ENCODE results near the gene LEFTY1.

LEFTY1 gene

DNA sequence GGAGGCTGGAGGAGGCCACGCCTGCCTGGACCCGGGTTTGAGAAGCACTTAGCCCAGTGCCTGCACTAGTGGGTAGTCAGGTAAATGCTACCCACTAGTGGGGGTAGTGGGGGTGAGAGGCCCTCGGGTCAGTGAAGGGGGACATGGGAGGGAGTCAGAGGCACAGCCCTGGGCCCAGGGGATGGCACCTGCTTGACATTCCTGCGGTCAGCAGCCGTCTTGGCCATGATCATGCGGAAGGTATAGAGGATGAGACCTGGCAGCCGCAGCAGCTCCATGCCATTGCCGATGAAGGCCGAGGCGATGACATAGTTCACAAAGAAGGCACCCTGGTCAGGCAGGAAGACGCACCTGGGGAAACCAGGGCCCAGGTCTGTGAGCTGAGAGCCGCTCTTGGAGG lies 35.5 kb downstream of the LEFTY1 start:
- no peaks in the 10 kb centered on the region for H3K27me3 ChIP-seq (ENCODE audit: control insufficient read depth, low read length)
- H3K9me2 ChIP-seq (replicated peaks; ENCODE audit: control insufficient read depth, low read length), result no peaks in the 10 kb centered on the region
- no peaks in the 10 kb centered on the region for H3K36me3 ChIP-seq (ENCODE audit: control insufficient read depth, low read length)
- H3K4me3 ChIP-seq (ENCODE audit: low read length), result no peak overlapping the region
- H4K20me1 ChIP-seq (ENCODE audit: control insufficient read depth, insufficient read depth, low read depth, low read length), result no peaks in the 10 kb centered on the region
- no peak overlapping the region for H3K4me2 ChIP-seq (ENCODE audit: low read length)
- TF ChIP-seq, protein P1, sequence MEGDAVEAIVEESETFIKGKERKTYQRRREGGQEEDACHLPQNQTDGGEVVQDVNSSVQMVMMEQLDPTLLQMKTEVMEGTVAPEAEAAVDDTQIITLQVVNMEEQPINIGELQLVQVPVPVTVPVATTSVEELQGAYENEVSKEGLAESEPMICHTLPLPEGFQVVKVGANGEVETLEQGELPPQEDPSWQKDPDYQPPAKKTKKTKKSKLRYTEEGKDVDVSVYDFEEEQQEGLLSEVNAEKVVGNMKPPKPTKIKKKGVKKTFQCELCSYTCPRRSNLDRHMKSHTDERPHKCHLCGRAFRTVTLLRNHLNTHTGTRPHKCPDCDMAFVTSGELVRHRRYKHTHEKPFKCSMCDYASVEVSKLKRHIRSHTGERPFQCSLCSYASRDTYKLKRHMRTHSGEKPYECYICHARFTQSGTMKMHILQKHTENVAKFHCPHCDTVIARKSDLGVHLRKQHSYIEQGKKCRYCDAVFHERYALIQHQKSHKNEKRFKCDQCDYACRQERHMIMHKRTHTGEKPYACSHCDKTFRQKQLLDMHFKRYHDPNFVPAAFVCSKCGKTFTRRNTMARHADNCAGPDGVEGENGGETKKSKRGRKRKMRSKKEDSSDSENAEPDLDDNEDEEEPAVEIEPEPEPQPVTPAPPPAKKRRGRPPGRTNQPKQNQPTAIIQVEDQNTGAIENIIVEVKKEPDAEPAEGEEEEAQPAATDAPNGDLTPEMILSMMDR (IDR thresholded peaks at IDR 0.05; ENCODE audit: low read depth, low read length, poor library complexity, severe bottlenecking), result no peak
- TF ChIP-seq EZH2phosphoT487 (IDR thresholded peaks at IDR 0.05; ENCODE audit: borderline replicate concordance, low read length), result no peak
- no peaks in the 10 kb centered on the region for H3K9me3 ChIP-seq (ENCODE audit: control insufficient read depth, insufficient read depth, low read length)
- H3K27ac ChIP-seq (ENCODE audit: low read depth, low read length), result no peak overlapping the region
- no peaks in the 10 kb centered on the region for H3K79me2 ChIP-seq (ENCODE audit: control insufficient read depth, low read length)
- peaks cover 4% of the 10 kb centered on the region for H3K4me1 ChIP-seq (ENCODE audit: control insufficient read depth, low read length)
- no peaks in the 10 kb centered on the region for H3F3A ChIP-seq (ENCODE audit: control insufficient read depth, insufficient read depth)

DNA sequence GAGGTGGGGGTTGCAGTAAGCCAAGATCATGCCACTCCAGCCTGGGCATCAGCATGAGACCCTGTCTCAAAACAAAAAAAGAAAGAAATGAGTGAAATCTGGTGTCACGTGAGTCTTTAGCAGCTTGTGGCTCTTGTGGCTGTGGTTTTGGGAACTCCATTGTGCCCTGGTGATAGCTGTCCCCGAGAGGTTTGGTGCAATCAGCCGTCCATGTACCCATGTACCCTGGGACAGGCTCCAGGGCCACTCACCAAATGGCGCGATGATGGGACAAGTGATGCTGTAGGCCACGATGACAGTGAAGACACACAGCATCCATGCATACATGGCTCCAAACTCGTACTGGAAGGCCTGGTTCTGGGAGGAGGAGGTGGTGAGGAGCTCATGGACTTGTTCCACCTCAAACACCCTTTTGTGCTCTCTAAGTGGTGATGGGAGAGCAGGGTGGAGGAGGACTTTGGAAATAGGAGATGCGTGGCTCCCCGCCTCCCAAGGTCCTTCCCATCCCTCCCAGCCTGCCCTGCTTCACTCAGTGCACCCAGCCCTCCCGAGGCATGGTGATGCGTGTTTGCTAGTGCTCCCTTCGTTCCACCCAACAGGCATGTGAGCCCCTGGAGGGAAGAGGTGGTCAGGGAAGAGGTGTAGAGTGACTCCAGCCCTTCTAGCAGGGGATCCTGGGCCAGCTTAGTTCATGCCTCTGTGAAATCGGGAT lies 36.4 kb downstream of the LEFTY1 start:
- no peak overlapping the region for H3K27ac ChIP-seq (ENCODE audit: low read depth, low read length)
- H3K4me3 ChIP-seq (ENCODE audit: low read length), result no peak overlapping the region
- H3K9me2 ChIP-seq (replicated peaks; ENCODE audit: control insufficient read depth, low read length), result no peaks in the 10 kb centered on the region
- 0 out of 2 replicates have a peak, but pooled peaks cover 4% of the 10 kb centered on the region for H3F3A ChIP-seq (ENCODE audit: control insufficient read depth, insufficient read depth)
- no peaks in the 10 kb centered on the region for H4K20me1 ChIP-seq (ENCODE audit: control insufficient read depth, insufficient read depth, low read depth, low read length)
- H3K4me1 ChIP-seq (ENCODE audit: control insufficient read depth, low read length), result peaks cover 13% of the 10 kb centered on the region
- no peak for TF ChIP-seq EZH2phosphoT487 (IDR thresholded peaks at IDR 0.05; ENCODE audit: borderline replicate concordance, low read length)
- TF ChIP-seq, protein P1 (IDR thresholded peaks at IDR 0.05; ENCODE audit: low read depth, low read length, poor library complexity, severe bottlenecking), result no peak
- H3K4me2 ChIP-seq (ENCODE audit: low read length), result no peak overlapping the region
- H3K27me3 ChIP-seq (ENCODE audit: control insufficient read depth, low read length), result no peaks in the 10 kb centered on the region
- H3K36me3 ChIP-seq (ENCODE audit: control insufficient read depth, low read length), result no peaks in the 10 kb centered on the region
- no peaks in the 10 kb centered on the region for H3K79me2 ChIP-seq (ENCODE audit: control insufficient read depth, low read length)
- no peaks in the 10 kb centered on the region for H3K9me3 ChIP-seq (ENCODE audit: control insufficient read depth, insufficient read depth, low read length)

DNA sequence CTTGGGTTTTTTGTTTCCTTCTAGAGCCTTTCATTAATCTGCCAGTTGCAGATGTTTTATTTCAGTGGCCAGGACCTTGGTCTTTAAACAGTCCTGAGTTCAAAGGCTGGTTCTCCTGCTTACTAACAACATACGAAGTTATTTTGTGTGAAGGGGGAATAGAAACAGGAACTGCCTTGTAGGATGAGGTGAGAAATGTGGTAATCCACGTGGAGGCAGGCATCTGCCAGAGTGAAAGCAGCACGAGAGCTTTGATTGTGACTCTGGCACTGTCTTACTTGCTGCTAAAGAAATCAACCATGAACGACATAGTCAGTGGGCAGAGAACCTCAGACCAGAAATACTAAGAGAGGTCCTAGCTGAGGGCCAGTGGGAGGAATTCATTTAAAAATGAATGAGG lies 37.1 kb downstream of the LEFTY1 start:
- peaks cover 15% of the 10 kb centered on the region for H3K4me1 ChIP-seq (ENCODE audit: control insufficient read depth, low read length)

More for the DNA sequence above, 37.1 kb downstream of the LEFTY1 start:
- Histone ChIP-seq H3K9me2 (replicated peaks; ENCODE audit: control insufficient read depth, low read length) (no peaks in the 10 kb centered on the region), H3K4me3 (ENCODE audit: low read length) (no peak overlapping the region), H3K27me3 (ENCODE audit: control insufficient read depth, low read length) (no peaks in the 10 kb centered on the region), H3K9me3 (ENCODE audit: control insufficient read depth, insufficient read depth, low read length) (no peaks in the 10 kb centered on the region), H3K27ac (ENCODE audit: low read depth, low read length) (no peak overlapping the region), H3K36me3 (ENCODE audit: control insufficient read depth, low read length) (no peaks in the 10 kb centered on the region), H3K4me2 (ENCODE audit: low read length) (no peak overlapping the region), H3K79me2 (ENCODE audit: control insufficient read depth, low read length) (no peaks in the 10 kb centered on the region), H3F3A (ENCODE audit: control insufficient read depth, insufficient read depth) (0 out of 2 replicates have a peak, but pooled peaks cover 4% of the 10 kb centered on the region), H4K20me1 (ENCODE audit: control insufficient read depth, insufficient read depth, low read depth, low read length) (no peaks in the 10 kb centered on the region)
- TF ChIP-seq EZH2phosphoT487 (IDR thresholded peaks at IDR 0.05; ENCODE audit: borderline replicate concordance, low read length), result no peak
- TF ChIP-seq, protein P1 (IDR thresholded peaks at IDR 0.05; ENCODE audit: low read depth, low read length, poor library complexity, severe bottlenecking), result no peak

Data from DOHH2 (cell line).